Measurements from ENCODE around the gene RAB8B. TPM values are rescaled to one million over a fixed set of nuclear protein-coding genes. Genes with fewer than 3 reads are reported as not detected.
"Not testable (repeated sequence)": the region's sequence is repeated elsewhere in the genome, so short reads cannot be mapped to it uniquely, and the experiment has no call there.

The RAB8B gene
- total RNA-seq, 1 donor from 2014 or later = 21.5 TPM

DNA sequence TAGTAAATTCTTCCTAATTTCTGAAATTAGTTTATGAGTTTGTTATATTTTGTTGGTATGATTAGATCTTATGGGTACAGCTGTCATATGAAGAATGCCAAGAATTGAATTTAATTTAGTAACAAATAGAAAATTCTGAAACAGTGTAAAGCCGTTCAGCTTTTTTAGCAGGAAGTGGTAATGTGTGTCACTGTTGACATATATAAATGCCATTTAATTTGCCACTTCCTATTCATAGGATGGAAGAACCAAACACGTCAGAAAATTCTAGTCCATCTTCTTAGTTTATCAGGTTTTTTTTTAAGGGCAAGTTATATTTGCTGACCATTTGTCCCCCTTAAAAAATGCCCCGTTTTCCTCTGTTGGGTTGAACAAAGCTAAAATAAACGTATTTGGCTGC lies 43.0 kb downstream of the RAB8B start:
- no peak for DNase-seq (ENCODE audit: low read depth)
- Histone ChIP-seq H3K36me3 (ENCODE audit: control insufficient read depth, insufficient read depth, low read length) (no peaks in the 10 kb centered on the region), H3K27me3 (ENCODE audit: control insufficient read depth, insufficient read depth, low read length) (no peaks in the 10 kb centered on the region), H3K4me3 (ENCODE audit: low read depth, low read length) (no peak overlapping the region)
- TF ChIP-seq, protein P1, sequence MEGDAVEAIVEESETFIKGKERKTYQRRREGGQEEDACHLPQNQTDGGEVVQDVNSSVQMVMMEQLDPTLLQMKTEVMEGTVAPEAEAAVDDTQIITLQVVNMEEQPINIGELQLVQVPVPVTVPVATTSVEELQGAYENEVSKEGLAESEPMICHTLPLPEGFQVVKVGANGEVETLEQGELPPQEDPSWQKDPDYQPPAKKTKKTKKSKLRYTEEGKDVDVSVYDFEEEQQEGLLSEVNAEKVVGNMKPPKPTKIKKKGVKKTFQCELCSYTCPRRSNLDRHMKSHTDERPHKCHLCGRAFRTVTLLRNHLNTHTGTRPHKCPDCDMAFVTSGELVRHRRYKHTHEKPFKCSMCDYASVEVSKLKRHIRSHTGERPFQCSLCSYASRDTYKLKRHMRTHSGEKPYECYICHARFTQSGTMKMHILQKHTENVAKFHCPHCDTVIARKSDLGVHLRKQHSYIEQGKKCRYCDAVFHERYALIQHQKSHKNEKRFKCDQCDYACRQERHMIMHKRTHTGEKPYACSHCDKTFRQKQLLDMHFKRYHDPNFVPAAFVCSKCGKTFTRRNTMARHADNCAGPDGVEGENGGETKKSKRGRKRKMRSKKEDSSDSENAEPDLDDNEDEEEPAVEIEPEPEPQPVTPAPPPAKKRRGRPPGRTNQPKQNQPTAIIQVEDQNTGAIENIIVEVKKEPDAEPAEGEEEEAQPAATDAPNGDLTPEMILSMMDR (IDR thresholded peaks at IDR 0.05; ENCODE audit: insufficient read depth, low read length, poor library complexity, severe bottlenecking) = no peak

DNA sequence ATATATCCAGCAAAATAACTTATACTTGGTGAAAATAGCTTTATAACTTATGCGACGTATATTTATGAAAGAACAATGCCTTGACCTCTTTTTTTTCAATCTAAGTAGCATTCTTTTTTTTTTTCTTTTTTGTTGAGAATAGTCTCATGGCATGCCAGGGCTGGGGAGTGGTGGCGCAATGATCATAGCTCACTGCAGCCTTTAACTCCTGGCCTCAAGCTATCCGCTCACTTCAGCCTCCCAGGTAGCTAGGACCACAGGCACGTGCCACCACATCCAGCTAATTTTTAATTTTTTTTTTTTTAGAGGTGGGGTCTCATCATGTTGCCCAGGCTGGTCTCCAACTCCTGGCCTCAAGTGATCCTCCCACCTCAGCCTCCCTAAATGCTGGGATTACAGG lies 43.5 kb downstream of the RAB8B start:
- no peaks in the 10 kb centered on the region for H3K27me3 ChIP-seq (ENCODE audit: control insufficient read depth, insufficient read depth, low read length)
- H3K4me3 ChIP-seq (ENCODE audit: low read depth, low read length) = no peak overlapping the region
- TF ChIP-seq, protein P1 (IDR thresholded peaks at IDR 0.05; ENCODE audit: insufficient read depth, low read length, poor library complexity, severe bottlenecking) = no peak
- no peaks in the 10 kb centered on the region for H3K36me3 ChIP-seq (ENCODE audit: control insufficient read depth, insufficient read depth, low read length)
- no peak for DNase-seq (ENCODE audit: low read depth)

DNA sequence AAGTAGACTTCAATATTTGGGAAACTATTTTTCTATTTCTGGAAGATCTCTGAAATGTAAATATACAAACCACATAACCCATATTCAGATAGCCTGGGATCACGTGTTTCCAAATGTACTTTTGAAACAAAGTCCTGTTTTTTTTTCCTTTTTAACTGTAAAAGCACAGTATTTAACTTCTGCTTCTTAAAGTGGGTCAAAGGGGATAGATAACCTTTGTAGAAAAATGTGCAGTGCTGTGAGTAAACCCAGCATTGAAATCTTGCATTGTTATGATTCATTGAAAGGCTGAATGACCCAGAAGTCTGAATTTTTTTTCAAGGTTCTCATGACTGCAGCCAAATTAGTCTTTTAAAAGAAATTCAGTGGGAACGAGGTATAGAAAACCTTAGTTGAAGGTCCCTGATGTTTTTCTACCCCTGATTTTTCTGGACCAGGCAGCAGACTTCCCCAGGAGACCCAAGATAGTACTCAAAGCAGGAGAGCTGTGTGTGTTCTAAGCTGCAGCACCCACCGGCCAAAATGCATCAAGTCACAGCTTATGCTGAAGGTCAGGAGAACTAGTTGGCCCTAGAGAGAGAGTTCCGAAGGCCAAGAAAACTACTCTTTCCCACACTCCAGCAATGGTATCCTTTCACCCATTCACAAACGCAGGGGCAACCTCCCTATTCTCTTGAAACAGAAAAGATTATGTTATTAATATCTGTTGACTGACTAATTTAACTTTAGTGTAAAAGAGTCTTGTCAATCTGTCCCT lies 44.4 kb downstream of the RAB8B start:
- Histone ChIP-seq H3K4me3 (ENCODE audit: low read depth, low read length) (no peak overlapping the region), H3K27me3 (ENCODE audit: control insufficient read depth, insufficient read depth, low read length) (no peaks in the 10 kb centered on the region), H3K36me3 (ENCODE audit: control insufficient read depth, insufficient read depth, low read length) (no peaks in the 10 kb centered on the region)
- TF ChIP-seq, protein P1 (IDR thresholded peaks at IDR 0.05; ENCODE audit: insufficient read depth, low read length, poor library complexity, severe bottlenecking) = no peak
- peak; percentile 23 for DNase-seq (ENCODE audit: low read depth)

DNA sequence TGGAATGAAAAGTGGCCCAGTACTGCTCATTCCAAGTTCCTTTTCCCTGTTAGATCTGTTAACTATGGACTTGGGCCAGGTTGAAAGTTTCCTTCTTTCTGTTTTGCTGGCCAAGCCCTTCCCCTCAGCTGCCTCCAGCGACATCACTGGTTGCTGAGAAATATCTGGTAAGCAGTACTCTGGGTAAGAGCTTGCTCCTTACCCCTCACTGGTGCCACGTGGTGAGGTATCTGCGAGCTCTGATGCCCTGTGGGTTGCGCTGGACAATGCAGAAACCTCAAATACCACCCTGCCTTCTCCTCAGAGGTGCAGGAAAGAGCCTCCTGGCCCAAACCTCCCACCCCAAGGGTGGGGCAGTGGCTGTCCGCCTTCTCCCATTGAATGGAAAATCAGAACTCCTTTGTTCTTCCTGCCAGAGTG lies 45.1 kb downstream of the RAB8B start:
- Histone ChIP-seq H3K36me3 (ENCODE audit: control insufficient read depth, insufficient read depth, low read length) (no peaks in the 10 kb centered on the region), H3K27me3 (ENCODE audit: control insufficient read depth, insufficient read depth, low read length) (no peaks in the 10 kb centered on the region), H3K4me3 (ENCODE audit: low read depth, low read length) (no peak overlapping the region)
- TF ChIP-seq, protein P1 (IDR thresholded peaks at IDR 0.05; ENCODE audit: insufficient read depth, low read length, poor library complexity, severe bottlenecking) = no peak
- no peak for DNase-seq (ENCODE audit: low read depth)

DNA sequence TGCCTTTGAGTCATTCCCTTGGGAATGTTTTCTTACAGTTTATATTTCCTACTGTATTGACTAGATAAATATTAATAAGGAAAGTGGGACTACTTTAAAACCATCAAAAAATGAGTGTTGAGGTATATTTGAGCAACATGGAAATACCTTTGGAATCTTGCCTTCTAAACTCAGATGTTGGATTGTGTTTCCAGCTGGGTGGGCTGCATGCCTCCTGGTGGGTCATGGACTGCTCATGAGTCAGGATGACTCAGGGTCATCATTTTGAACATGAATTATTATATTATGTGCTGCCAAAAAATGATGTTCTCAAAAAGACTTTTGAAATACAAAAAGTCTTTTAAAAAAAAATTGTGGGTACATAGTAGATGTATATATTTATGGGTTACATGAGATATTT lies 46.9 kb downstream of the RAB8B start:
- no peak for DNase-seq (ENCODE audit: low read depth)
- TF ChIP-seq, protein P1 (IDR thresholded peaks at IDR 0.05; ENCODE audit: insufficient read depth, low read length, poor library complexity, severe bottlenecking) = no peak
- Histone ChIP-seq H3K36me3 (ENCODE audit: control insufficient read depth, insufficient read depth, low read length) (no peaks in the 10 kb centered on the region), H3K27me3 (ENCODE audit: control insufficient read depth, insufficient read depth, low read length) (no peaks in the 10 kb centered on the region), H3K4me3 (ENCODE audit: low read depth, low read length) (no peak overlapping the region)

DNA sequence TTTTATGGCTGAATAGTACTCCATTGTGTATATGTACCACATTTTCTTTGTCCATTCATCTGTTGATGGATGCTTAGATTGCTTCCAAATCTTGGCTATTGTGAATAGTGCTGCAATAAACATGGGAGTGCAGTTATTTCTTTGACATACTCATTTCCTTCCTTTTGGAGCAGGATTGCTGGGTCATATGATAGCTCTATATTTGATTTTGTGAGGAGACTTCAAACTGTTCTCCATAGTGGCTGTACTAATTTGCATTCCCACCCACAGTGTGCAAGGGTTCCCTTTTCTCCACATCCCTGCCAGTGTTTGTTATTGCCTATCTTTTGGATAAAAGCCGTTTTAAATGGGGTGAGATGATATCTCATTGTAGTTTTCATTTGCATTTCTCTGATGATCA lies 47.7 kb downstream of the RAB8B start:
- H3K4me3 ChIP-seq (ENCODE audit: low read depth, low read length); DNase-seq (ENCODE audit: low read depth); H3K36me3 ChIP-seq (ENCODE audit: control insufficient read depth, insufficient read depth, low read length); H3K27me3 ChIP-seq (ENCODE audit: control insufficient read depth, insufficient read depth, low read length): not testable (repeated sequence)

All from kidney epithelial cell (primary cell).